Rectal smooth muscle tissue (tissue), 1 donor: ENCODE measurements around the gene GALNTL6.

Source experiments
- H3K27ac ChIP-seq: one replicate; pipeline ENCODE4 v1.7.0; 2013; ENCODE audit warnings: low read depth, low read length, inconsistent platforms
- H3K27me3 ChIP-seq: one replicate; pipeline ENCODE4 v1.7.0; 2013; ENCODE audit warnings: low read length; ENCODE audit not compliant: control insufficient read depth, insufficient read depth
- H3K36me3 ChIP-seq: one replicate; pipeline ENCODE4 v1.7.0; 2013; ENCODE audit warnings: low read length; ENCODE audit not compliant: control insufficient read depth, insufficient read depth
- H3K4me1 ChIP-seq: one replicate; pipeline ENCODE4 v1.7.0; 2013; ENCODE audit warnings: low read length; ENCODE audit not compliant: control insufficient read depth, insufficient read depth
- H3K4me3 ChIP-seq: one replicate; pipeline ENCODE4 v1.7.0; 2013; ENCODE audit warnings: low read length
- H3K9ac ChIP-seq: one replicate; pipeline ENCODE4 v1.7.0; 2013; ENCODE audit warnings: low read length

GALNTL6 gene

GRCh38 chr4:172096786-172097185 lies 283.6 kb downstream of the GALNTL6 start:
- Histone ChIP-seq H3K4me3 (no peak overlapping the region), H3K27me3 (no peaks in the 10 kb centered on the region), H3K4me1 (no peaks in the 10 kb centered on the region), H3K27ac (no peak overlapping the region), H3K9ac (no peak overlapping the region), H3K36me3 (no peaks in the 10 kb centered on the region)

- Histone ChIP-seq H3K27ac (no peak overlapping the region), H3K9ac (no peak overlapping the region), H3K4me1 (no peaks in the 10 kb centered on the region), H3K27me3 (no peaks in the 10 kb centered on the region), H3K36me3 (no peaks in the 10 kb centered on the region), H3K4me3 (no peak overlapping the region)
Measured at GRCh38 chr4:172099376-172099775, 286.2 kb downstream of the GALNTL6 start.

DNA sequence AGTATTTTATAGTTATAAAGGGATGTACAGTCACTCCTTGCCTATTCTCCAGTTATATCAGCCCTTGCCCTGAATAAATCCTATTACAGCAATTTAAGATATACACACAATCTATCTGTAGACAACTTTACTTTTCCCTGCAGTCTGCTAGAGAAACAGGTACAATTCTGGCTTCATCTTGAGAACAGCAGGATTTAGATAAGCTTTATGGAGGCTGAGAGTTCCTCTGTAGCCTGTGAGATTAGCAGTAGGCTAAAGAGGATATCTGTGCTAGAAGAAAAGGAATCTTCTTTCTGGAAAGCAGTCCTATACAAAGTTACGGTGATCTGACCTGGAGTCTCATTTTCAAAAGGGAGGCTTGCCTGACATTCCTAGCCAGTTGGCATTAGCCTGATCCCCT lies 290.3 kb downstream of the GALNTL6 start:
- Histone ChIP-seq H3K4me3 (no peak overlapping the region), H3K4me1 (no peaks in the 10 kb centered on the region), H3K27me3 (no peaks in the 10 kb centered on the region), H3K9ac (no peak overlapping the region), H3K27ac (no peak overlapping the region), H3K36me3 (no peaks in the 10 kb centered on the region)

- Histone ChIP-seq H3K27ac (no peak overlapping the region), H3K36me3 (no peaks in the 10 kb centered on the region), H3K4me3 (no peak overlapping the region), H3K4me1 (no peaks in the 10 kb centered on the region), H3K27me3 (no peaks in the 10 kb centered on the region), H3K9ac (no peak overlapping the region)
Measured at GRCh38 chr4:172104539-172104938, 291.3 kb downstream of the GALNTL6 start.

- H3K4me1 ChIP-seq: no peaks in the 10 kb centered on the region
- H3K27ac ChIP-seq: no peak overlapping the region
- no peak overlapping the region for H3K4me3 ChIP-seq
- no peak overlapping the region for H3K9ac ChIP-seq
- H3K36me3 ChIP-seq: no peaks in the 10 kb centered on the region
- no peaks in the 10 kb centered on the region for H3K27me3 ChIP-seq
Measured at GRCh38 chr4:172105918-172106317, 292.7 kb downstream of the GALNTL6 start.

DNA sequence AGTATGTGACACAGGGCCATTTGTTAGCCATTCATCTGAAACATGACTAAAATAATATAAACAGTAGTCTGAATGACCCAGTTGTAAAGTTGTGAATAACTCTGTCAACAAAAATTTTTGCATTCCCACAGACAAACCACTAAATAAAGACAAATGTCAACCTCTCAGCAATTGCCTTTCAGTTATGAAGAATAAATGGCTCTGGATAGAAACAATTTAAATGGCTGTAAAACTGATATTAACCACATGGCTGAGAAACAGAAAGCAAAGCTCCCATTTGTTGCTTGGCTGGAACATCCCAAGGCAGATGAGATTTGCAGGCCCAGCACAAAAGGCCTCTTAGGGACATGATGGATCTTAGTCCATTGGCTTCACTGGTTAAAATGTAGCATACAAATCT lies 296.3 kb downstream of the GALNTL6 start:
- Histone ChIP-seq H3K27me3 (no peaks in the 10 kb centered on the region), H3K27ac (no peak overlapping the region), H3K4me3 (no peak overlapping the region), H3K4me1 (no peaks in the 10 kb centered on the region), H3K9ac (no peak overlapping the region), H3K36me3 (no peaks in the 10 kb centered on the region)

GRCh38 chr4:172124656-172125308 lies 311.6 kb downstream of the GALNTL6 start:
- Histone ChIP-seq H3K36me3 (no peaks in the 10 kb centered on the region), H3K27me3 (no peaks in the 10 kb centered on the region), H3K27ac (no peak overlapping the region), H3K4me3 (no peak overlapping the region), H3K9ac (no peak overlapping the region), H3K4me1 (no peaks in the 10 kb centered on the region)

DNA sequence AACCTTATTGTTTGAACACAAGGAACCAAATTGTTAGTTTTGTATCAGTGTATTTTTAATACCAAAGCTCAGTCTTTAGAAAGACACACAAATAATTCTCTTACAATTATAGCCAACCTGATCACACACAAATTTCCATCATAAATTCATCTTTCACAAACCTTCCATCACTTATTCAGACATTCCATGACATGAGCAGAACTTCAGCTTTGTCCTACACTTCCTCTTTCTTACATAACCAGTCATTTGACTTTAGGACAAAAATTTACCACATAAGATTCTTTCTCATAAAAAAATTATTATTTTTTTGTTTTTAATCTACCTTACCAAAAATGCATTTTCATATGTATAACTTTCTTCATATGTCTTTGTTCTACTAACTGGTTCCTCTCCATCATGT lies 312.2 kb downstream of the GALNTL6 start:
- Histone ChIP-seq H3K36me3 (no peaks in the 10 kb centered on the region), H3K9ac (no peak overlapping the region), H3K4me1 (no peaks in the 10 kb centered on the region), H3K27me3 (no peaks in the 10 kb centered on the region), H3K27ac (no peak overlapping the region), H3K4me3 (no peak overlapping the region)

- no peaks in the 10 kb centered on the region for H3K4me1 ChIP-seq
- no peaks in the 10 kb centered on the region for H3K27me3 ChIP-seq
- H3K4me3 ChIP-seq: no peak overlapping the region
- no peak overlapping the region for H3K27ac ChIP-seq
- no peak overlapping the region for H3K9ac ChIP-seq
- no peaks in the 10 kb centered on the region for H3K36me3 ChIP-seq
Measured at GRCh38 chr4:172127168-172127567, 314.0 kb downstream of the GALNTL6 start.

DNA sequence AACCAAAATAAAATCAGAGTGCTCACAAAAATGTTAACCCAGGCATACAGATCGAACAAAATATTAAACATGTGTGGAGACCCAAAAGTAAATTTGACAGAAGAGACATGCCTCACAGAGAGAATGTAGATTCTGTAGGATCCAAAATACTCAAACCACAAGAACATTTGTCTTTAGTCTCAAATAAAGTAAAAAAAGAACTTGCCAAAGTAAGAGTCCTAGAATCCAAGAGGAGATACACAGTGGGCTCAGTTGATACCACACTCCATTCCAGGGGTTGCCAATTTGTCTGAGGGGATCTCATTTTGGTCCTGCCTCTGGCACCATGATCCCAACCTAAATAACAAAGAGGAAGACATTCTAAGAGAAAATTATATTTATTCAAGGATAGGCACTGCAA lies 316.4 kb downstream of the GALNTL6 start:
- H3K9ac ChIP-seq: no peak overlapping the region
- H3K4me3 ChIP-seq: no peak overlapping the region
- H3K36me3 ChIP-seq: no peaks in the 10 kb centered on the region
- no peaks in the 10 kb centered on the region for H3K4me1 ChIP-seq
- no peak overlapping the region for H3K27ac ChIP-seq
- H3K27me3 ChIP-seq: no peaks in the 10 kb centered on the region

- no peaks in the 10 kb centered on the region for H3K4me1 ChIP-seq
- H3K27me3 ChIP-seq: no peaks in the 10 kb centered on the region
- no peaks in the 10 kb centered on the region for H3K36me3 ChIP-seq
- no peak overlapping the region for H3K9ac ChIP-seq
- H3K27ac ChIP-seq: no peak overlapping the region
- no peak overlapping the region for H3K4me3 ChIP-seq
Measured at GRCh38 chr4:172134521-172134920, 321.3 kb downstream of the GALNTL6 start.

GRCh38 chr4:172141025-172141424 lies 327.8 kb downstream of the GALNTL6 start:
- no peaks in the 10 kb centered on the region for H3K27me3 ChIP-seq
- no peak overlapping the region for H3K9ac ChIP-seq
- H3K4me3 ChIP-seq: no peak overlapping the region
- H3K36me3 ChIP-seq: no peaks in the 10 kb centered on the region
- no peaks in the 10 kb centered on the region for H3K4me1 ChIP-seq
- no peak overlapping the region for H3K27ac ChIP-seq

- Histone ChIP-seq H3K4me1 (no peaks in the 10 kb centered on the region), H3K9ac (no peak overlapping the region), H3K27me3 (no peaks in the 10 kb centered on the region), H3K27ac (no peak overlapping the region), H3K36me3 (no peaks in the 10 kb centered on the region), H3K4me3 (no peak overlapping the region)
Measured at GRCh38 chr4:172142281-172142741, 329.1 kb downstream of the GALNTL6 start.
